Activated naive CD4-positive, alpha-beta T cell treated with anti-CD3 and anti-CD28 coated beads, Interleukin-2, amount 50 U/mL, for 72 hours (primary cell): ENCODE data around the gene ATF1. TPM values are rescaled to one million over a fixed set of nuclear protein-coding genes. Genes with fewer than 3 reads are reported as not detected.
"Not testable (repeated sequence)": the region's sequence is repeated elsewhere in the genome, so short reads cannot be mapped to it uniquely, and the experiment has no call there.

ENCODE experiments used
- ATAC-seq, 2 donors: fragments of 150-1000 bp; cut with Tn5 transposase; 2 replicates each; pipeline ENCODE4 v1.10.0; 2021; ENCODE audit warnings: mild to moderate bottlenecking in 2 of 2, moderate library complexity in 2 of 2
- DNase-seq, 2 donors: peaks; one replicate each; pipeline ENCODE4 v3.0.0; 2021 to 2022; ENCODE audit warnings: low spot score in 2 of 2
- H3K27ac Mint-ChIP-seq, 2 donors: one replicate each; pipeline ENCODE4 v1.8.0; 2022; ENCODE audit warnings: mild to moderate bottlenecking in 2 of 2, mixed read lengths in 2 of 2
- H3K36me3 Mint-ChIP-seq, 2 donors: one replicate each; pipeline ENCODE4 v1.8.0; 2022; ENCODE audit warnings: mixed read lengths in 2 of 2
- H3K9me3 Mint-ChIP-seq, 2 donors: one replicate each; pipeline ENCODE4 v1.8.0; 2022; ENCODE audit warnings: mixed read lengths in 2 of 2
- total RNA-seq, 2 donors: library from RNA; stranded (reverse); gene quantifications; one replicate each; pipeline ENCODE4 v1.2.3, GENCODE V29; 2022

ATF1 gene
- total RNA-seq, 2 donors from 2014 or later, result 49.7 to 66.8 TPM

DNA sequence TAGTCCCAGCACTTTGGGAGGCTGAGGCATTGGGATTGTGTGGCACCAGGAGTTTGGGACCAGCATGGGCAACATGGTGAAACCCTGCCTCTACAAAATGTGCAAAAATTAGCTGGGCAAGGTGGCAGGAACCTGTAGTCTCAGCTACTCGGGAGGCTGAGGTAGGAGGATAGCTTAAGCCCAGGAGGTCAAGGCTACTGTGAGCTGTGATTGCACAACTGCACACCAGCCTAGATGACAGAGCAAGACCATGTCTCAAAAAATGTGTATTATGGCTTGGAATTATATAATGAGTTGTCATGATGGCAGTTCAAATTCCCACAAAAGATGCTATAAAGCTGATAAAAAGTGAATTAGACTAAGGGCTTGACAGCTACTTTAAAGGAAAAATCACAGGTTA lies 58.2 kb downstream of the ATF1 start:
- ATAC-seq, result no peak
- H3K9me3 Mint-ChIP-seq, result no peaks in the 10 kb centered on the region
- DNase-seq, result no peak
- H3K27ac Mint-ChIP-seq, result no peak overlapping the region
- no peaks in the 10 kb centered on the region for H3K36me3 Mint-ChIP-seq

DNA sequence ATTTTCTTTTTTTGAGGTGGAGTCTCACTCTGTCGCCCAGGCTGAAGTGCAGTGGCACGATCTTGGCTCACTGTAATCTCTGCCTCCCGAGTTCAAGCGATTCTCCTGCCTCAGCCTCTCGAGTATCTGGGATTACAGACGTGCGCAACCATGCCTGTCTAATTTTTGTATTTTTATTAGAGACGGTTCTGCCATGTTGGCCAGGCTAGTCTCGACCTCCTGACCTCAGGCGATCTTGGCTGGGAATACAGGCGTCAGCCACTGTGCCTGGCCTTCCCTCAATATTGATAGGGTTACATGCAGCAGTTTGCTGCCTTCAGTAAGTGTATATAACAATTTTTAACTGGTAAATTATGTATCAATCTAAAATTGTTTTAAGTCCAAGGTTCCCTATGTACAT lies 59.8 kb downstream of the ATF1 start:
- DNase-seq, H3K27ac Mint-ChIP-seq, H3K36me3 Mint-ChIP-seq, H3K9me3 Mint-ChIP-seq, ATAC-seq: not testable (repeated sequence)

DNA sequence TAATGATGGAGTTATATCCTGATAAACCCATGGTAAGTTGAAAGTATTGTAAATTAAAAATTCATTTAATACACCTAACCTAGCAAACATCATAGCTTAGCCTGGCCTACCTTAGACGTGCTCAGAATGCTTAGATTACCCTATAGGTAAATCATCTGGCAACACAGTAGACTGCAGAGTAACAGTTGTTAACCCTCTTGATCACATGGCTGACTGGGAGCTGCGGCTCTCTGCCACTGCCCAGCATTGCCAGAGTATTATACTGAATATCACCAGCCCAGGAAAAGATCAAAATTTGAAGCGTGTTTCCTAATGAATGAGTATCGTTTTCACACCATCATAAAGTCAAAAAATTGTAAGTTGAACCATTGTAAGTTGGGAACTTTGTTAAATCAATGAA lies 61.0 kb downstream of the ATF1 start:
- DNase-seq, result no peak

DNA sequence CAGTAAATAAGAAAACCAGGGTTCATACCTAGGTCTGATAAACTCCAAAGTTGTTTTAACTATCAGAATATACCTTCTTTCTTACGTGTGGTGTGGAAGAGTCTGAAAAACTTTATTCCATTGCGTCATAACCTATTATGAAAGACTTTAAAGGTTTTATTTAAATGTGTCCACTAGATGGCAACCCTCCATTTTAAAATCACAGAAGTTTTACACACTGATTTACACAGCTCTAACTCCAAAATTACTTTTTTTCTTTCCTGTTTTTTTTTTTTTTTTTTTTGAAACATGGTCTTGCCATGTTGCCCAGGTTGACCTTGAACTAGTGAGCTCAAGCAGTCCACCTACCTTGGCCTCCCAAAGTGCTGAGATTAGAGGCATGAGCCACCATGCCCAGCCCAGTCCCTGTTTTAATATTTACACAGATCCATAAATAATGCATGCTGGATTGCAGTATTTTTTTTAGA lies 61.5 kb downstream of the ATF1 start:
- H3K36me3 Mint-ChIP-seq, result no peaks in the 10 kb centered on the region
- no peaks in the 10 kb centered on the region for H3K9me3 Mint-ChIP-seq
- ATAC-seq (peak; percentile 60 to 64), DNase-seq (no peak)
- H3K27ac Mint-ChIP-seq, result peak overlapping the region; percentile 53 to 68

More for the DNA sequence above, 61.0 kb downstream of the ATF1 start:
- Mint-ChIP-seq H3K9me3 (no peaks in the 10 kb centered on the region), H3K36me3 (no peaks in the 10 kb centered on the region), H3K27ac (peak overlapping the region; percentile 53 to 68)
- peak; percentile 44 to 49 for ATAC-seq

DNA sequence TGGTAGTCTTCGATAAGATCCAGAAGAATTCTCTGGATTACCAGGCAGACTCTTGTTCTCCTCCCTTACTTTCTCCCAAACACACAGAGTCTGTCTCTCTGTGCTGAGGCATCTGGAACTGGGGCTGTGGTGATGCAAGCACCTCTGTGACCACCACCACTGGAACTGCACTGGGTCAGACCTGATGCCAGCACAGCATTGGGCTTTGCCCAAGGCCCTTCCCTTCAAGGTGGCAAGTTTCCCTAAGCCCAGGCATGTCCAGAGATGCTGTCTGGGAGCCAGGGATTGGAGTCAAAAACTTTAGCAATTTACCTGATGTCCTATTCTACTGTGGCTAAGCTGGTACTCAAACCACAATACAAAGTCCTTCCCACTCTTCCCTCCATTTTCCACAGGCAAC lies 64.2 kb downstream of the ATF1 start:
- Mint-ChIP-seq H3K36me3 (no peaks in the 10 kb centered on the region), H3K27ac (peak overlapping the region; percentile 70 to 83), H3K9me3 (no peaks in the 10 kb centered on the region)
- ATAC-seq (no peak), DNase-seq (no peak)

DNA sequence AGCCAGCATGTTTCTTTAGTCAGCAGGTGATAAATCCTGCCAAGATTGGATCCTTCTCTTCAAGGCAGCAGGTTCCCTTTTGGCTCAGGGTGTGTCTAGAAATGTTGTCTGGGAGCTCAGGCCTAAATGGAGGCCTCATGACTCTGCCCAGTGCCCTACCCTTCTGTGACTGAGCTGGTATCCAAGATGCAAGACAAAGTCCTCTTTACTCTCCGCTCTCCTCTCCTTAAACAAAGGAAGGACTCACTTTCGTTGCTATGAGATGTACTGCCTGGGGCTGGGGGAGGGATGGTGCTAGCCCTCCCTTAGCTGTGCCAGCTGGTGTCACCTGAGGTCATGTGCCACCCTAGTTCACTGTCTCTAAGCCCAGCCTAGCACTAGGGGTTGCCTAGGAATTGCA lies 65.0 kb downstream of the ATF1 start:
- Mint-ChIP-seq H3K27ac (peak overlapping the region; percentile 70 to 83), H3K36me3 (peaks cover 0 to 8% of the 10 kb centered on the region in 2 donors), H3K9me3 (no peaks in the 10 kb centered on the region)
- DNase-seq (no peak), ATAC-seq (peak in 1 of 2 donors; percentile 20)

DNA sequence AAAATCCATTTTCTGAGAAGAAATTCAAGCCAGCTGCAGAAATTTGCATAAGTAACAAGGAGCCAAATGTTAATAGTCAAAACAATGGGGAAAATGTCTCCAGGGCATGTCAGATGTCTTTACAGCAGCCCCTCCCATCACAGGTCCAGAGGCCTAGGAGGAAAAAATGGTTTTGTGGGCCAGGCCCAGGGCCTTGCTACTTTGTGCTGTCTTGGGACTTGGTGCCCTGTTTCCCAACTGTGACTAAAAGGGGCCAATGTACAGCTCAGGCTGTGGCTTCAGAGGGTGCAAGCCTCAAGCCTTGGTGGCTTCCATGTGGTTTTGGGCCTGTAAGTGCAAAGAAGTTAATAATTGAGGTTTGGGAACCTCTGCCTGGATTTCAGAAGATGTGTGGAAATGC lies 69.9 kb downstream of the ATF1 start:
- H3K9me3 Mint-ChIP-seq, result peaks cover 0 to 11% of the 10 kb centered on the region in 2 donors
- H3K27ac Mint-ChIP-seq, DNase-seq, ATAC-seq: not testable (repeated sequence)
- peaks cover 0 to 20% of the 10 kb centered on the region in 2 donors for H3K36me3 Mint-ChIP-seq

DNA sequence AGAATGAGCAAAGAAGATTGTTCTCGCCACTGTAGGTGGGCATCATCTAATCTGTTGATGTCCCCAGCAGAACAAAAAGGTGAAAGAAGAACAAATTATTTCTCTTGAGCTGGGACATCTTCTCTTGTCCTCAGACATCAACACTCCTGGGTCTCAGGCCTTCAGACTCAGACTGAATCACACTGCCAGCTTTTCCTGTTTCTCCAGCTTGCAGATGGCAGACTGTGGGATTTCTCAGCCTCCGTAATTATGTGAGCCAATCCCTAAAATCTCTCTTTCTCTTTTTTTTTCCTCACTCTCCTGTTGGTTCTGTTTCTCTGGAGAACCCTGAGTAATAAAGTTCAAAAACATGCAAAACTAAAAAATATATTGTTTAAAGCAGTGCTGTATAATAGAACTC lies 75.1 kb downstream of the ATF1 start:
- no peak for ATAC-seq
- H3K36me3 Mint-ChIP-seq, result peaks cover 6 to 30% of the 10 kb centered on the region in 2 donors
- H3K27ac Mint-ChIP-seq, result no peak overlapping the region

DNA sequence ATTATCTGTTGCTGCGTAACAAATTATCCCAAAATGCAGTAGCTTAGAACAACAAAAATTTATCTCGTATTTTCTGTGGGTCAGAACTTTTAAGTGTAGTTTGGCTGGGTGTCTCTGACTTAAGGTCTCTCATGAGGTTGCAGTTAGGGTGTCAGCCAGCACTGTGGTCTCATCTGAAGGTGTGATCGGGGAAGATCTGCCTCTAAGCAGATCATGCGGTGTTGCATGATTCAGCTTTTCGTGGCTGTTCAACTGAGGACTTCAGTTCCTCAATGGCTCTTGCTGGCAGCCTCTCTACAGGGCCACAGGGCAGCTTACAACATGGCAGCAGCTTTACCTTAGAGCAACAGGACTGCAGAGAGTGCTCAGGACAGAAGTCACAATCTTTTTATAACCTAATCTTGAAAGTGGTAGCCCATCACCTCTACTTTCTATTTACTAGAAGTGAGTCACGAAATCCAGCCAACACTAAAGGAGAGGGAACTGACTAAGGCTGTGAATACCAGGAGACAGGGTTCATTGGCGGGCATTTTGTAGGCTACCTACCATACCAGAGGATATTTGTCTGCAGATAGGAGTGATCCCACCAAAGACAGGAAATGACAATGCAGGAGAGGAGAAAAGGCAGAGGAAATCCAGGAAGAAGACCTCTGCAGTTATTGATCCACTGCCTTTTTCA lies 77.0 kb downstream of the ATF1 start:
- no peak for DNase-seq
- Mint-ChIP-seq H3K9me3 (peaks cover 8 to 9% of the 10 kb centered on the region in 2 donors), H3K27ac (peak overlapping the region in 1 of 2 donors; percentile 11), H3K36me3 (peaks cover 6 to 19% of the 10 kb centered on the region in 2 donors)
- no peak for ATAC-seq

More for the DNA sequence above, 75.1 kb downstream of the ATF1 start:
- no peak for DNase-seq
- H3K9me3 Mint-ChIP-seq, result peaks cover 8 to 20% of the 10 kb centered on the region in 2 donors

DNA sequence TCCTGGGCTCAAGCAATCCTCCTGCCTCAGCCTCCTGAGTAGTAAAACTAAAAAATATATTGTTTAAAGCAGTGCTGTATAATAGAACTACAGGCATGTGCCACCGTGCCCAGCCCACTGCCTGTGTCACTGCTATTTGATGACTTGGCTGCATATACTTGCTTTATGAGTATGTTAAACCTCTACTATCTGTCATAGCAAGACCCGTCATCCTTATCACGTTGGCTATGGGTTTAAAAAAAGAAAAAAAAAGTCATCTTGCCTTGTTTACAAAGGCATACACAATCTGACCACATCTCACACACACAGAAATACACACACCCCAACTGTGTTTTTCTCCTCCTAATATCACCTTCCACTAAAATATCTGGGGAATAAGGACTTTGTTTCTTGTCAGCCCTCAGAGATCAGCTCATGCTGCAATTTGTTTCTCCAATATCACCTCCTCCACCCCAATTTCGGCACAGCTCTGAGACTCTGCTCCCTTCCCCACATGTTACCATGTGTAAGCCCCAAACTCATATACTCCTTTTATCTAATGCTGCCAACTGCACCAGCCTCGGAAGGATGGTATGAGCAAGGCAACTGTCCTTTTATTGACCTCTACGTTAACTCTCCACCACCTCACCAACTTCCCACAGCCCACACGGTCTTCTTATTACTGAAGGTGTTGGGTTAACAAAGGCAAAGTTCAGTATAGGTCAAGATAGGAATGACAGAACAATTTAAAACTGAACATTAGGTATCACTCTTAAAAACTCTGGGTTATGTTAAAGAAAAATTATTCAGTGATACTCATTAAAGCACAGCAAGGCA lies 78.0 kb downstream of the ATF1 start:
- Mint-ChIP-seq H3K9me3 (peaks cover 8 to 9% of the 10 kb centered on the region in 2 donors), H3K36me3 (peaks cover 6 to 19% of the 10 kb centered on the region in 2 donors), H3K27ac (no peak overlapping the region)
- DNase-seq (no peak), ATAC-seq (peak; percentile 46)

DNA sequence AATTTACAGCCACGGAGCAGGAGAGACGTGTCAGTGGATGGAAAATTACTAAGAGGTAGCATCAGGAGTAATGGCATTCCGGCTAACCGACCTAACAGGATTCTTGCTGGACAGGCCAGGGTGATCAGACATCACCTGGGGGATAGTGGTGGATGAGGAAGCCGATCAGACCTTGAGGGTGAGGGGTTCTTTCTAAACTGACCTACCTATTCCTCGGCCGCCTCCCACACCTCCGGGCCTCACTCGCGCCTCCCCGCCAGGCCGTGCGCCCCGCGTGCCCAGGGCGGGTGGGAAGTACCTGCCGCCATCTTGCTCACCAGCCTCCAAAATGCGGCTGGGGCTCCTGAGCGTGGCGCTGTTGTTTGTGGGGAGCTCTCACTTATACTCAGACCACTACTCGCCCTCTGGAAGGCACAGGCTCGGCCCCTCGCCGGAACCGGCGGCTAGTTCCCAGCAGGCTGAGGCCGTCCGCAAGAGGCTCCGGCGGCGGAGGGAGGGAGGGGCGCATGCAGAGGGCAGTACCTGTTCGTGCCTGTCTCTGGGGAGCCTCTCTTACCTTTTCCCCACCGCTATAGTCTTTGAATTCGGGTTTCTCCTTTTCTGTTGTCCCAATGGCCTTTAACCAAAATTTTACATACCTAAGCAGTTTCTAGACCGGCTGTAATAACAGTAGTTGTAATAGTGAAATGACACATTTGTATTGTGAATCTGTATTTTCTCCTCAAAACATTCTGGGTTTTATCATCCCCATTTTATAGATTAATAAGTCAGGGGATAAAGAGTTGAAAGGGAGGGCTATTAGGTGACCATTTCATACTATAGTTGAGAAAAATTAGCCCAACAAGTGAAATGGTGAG lies 79.0 kb downstream of the ATF1 start, which contains the start of gene TMPRSS12:
TSS of gene TMPRSS12 (plus strand) at position 290 of the 857 bp plus-strand sequence. CDS start at position 329, 39 bp downstream.
- DNase-seq, result no peak
- Mint-ChIP-seq H3K36me3 (peaks cover 6 to 19% of the 10 kb centered on the region in 2 donors), H3K27ac (no peak within 1 kb of the TSS), H3K9me3 (peaks cover 8 to 9% of the 10 kb centered on the region in 2 donors)
- no peak for ATAC-seq

DNA sequence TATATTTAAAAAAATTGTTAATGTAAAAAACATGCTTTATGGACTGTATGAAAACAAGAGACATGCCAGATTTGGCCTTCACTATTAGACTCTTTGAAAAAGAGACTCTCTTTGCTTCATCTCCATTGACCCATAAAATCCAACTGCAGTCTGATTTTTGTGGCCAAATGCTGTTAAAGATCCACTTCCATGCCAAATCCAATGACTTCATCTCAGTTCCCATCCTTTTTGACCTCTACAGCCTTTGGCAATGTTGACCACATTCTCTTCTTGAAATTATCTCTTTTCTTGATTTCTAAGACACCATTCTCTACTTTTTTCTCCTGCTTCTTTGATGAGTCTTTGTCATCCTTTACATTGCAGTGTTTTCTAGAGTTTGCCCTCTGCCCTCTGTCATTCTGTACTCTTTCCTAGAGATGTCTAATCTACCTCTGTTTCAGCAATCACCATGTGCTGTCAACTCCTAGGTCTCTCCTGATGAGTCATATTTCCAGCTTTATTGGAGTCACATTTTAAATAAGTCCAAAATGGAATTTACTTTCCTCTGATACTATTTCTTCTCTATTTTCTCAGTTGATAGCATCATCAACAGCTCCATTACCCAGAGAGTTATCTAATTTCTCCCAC lies 81.2 kb downstream of the ATF1 start:
- Mint-ChIP-seq H3K27ac (no peak overlapping the region), H3K36me3 (peaks cover 6 to 19% of the 10 kb centered on the region in 2 donors), H3K9me3 (peaks cover 8 to 9% of the 10 kb centered on the region in 2 donors)
- no peak for DNase-seq
- ATAC-seq, result no peak

DNA sequence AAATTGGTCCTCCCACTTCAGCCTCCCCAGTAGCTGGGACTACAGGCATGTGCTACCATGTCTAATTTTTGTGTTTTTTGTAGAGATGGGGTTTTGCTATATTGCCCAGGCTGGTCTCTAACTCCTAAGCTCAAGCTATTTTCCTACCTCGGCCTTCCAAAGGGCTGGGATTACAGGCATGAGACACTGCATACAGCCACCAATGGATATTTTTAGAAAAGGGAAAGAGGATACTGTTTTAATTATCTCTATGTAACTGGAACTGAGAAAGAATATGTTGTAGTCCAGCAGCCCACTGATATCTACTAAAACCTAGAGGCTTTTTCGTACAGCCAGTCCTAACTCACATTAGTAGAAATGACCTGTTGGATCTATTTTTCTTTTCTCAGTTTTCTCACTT lies 85.1 kb downstream of the ATF1 start:
- Mint-ChIP-seq H3K36me3 (peaks cover 4 to 6% of the 10 kb centered on the region in 2 donors), H3K27ac (no peak overlapping the region), H3K9me3 (peaks cover 0 to 6% of the 10 kb centered on the region in 2 donors)
- DNase-seq, result no peak
- no peak for ATAC-seq

DNA sequence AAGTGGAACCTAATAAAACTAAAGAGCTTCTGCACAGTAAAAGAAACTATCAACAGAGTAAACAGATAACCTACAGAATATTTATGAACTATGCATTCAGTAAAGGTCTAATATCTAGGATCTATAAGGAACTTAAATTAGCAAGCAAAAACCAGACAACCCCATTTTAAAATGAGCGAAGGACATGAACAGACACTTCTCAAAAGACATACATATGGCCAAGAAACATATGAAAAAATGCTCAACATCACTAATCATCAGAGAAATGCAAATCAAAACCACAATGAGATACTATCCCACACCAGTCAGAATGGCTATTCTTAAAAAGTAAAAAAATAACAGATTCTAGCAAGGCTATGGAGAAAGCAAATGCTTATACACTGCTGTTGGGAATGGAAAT lies 91.3 kb downstream of the ATF1 start:
- DNase-seq, H3K27ac Mint-ChIP-seq, ATAC-seq: not testable (repeated sequence)
- peaks cover 4 to 10% of the 10 kb centered on the region in 2 donors for H3K36me3 Mint-ChIP-seq
- H3K9me3 Mint-ChIP-seq, result peaks cover 0 to 14% of the 10 kb centered on the region in 2 donors

DNA sequence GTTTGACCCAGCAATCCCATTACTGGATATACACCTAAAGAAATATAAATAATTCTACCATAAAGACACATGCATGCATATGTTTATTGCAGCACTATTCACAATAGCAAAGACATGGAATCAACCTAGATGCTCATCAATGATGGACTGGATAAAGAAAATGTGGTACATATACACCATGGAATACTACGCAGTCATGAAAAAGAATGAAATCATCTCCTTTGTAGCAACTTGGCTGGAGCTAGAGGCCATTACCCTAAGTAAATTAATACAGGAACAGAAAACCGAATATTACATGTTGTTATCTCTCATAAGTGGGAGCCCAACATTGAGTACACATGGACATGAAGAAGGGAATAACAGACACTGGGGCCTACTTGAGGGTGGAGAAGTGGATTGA lies 91.8 kb downstream of the ATF1 start:
- not testable (repeated sequence) for ATAC-seq, DNase-seq, H3K27ac Mint-ChIP-seq
- peaks cover 4 to 10% of the 10 kb centered on the region in 2 donors for H3K36me3 Mint-ChIP-seq
- peaks cover 0 to 14% of the 10 kb centered on the region in 2 donors for H3K9me3 Mint-ChIP-seq
